ENCODE results near the gene SSC4D.
A peak's percentile ranks its signal among the peaks of the same experiment; 100 is the strongest.
"Not testable (repeated sequence)": the region's sequence is repeated elsewhere in the genome, so short reads cannot be mapped to it uniquely, and the experiment has no call there.

Gene SSC4D

DNA sequence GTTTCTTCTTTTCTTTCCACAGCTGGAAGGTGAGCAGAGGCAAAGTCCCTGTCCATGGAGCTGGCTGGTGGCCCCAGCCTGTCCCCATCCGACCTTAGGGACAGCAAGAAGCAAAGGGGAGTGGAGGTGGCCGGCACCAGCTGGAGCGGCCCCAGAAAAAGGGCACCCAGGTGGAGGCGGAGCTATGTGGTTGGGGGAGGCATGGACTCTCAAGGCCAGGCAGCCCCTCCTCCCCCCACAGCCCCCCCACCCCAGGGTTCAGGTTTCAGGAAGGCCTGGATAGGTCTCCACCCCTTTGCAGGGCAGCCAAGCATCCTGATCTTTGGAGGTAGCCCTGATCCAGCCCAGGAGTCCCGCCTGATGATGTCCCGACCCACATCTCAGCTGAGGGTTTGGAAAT, at the start of gene SSC4D:
Gene SSC4D, minus strand, starts transcription at position 161 of the 400 bp plus-strand sequence. CDS start 5,258 bp downstream, outside the sequence.
- TF ChIP-seq EZH2phosphoT487 (IDR thresholded peaks at IDR 0.05; ENCODE audit: borderline replicate concordance, low read length) (no peak), CTCF (IDR thresholded peaks at IDR 0.05; ENCODE audit: low read depth, low read length, poor library complexity, severe bottlenecking) (no peak)
- Histone ChIP-seq H3K79me2 (ENCODE audit: control insufficient read depth, low read length) (no peaks in the 10 kb centered on the region), H3K27ac (ENCODE audit: low read depth, low read length) (no peak within 1 kb of the TSS), H3K4me3 (ENCODE audit: low read length) (no peak within 1 kb of the TSS), H3K4me2 (ENCODE audit: low read length) (no peak within 1 kb of the TSS), H3F3A (ENCODE audit: control insufficient read depth, insufficient read depth) (no peaks in the 10 kb centered on the region), H3K4me1 (ENCODE audit: control insufficient read depth, low read length) (no peaks in the 10 kb centered on the region), H4K20me1 (ENCODE audit: control insufficient read depth, insufficient read depth, low read depth, low read length) (no peaks in the 10 kb centered on the region), H3K9me3 (ENCODE audit: control insufficient read depth, insufficient read depth, low read length) (no peaks in the 10 kb centered on the region), H3K27me3 (ENCODE audit: control insufficient read depth, low read length) (peaks cover 31% of the 10 kb centered on the region), H3K9me2 (replicated peaks; ENCODE audit: control insufficient read depth, low read length) (no peaks in the 10 kb centered on the region), H3K36me3 (ENCODE audit: control insufficient read depth, low read length) (no peaks in the 10 kb centered on the region)

GRCh38 chr7:76458504-76458903, 49.0 kb upstream of the SSC4D start:
- not testable (repeated sequence) for H4K20me1 ChIP-seq (ENCODE audit: control insufficient read depth, insufficient read depth, low read depth, low read length); H3K27me3 ChIP-seq (ENCODE audit: control insufficient read depth, low read length); H3K4me3 ChIP-seq (ENCODE audit: low read length); H3K9me3 ChIP-seq (ENCODE audit: control insufficient read depth, insufficient read depth, low read length); H3K36me3 ChIP-seq (ENCODE audit: control insufficient read depth, low read length); H3K4me2 ChIP-seq (ENCODE audit: low read length); H3K79me2 ChIP-seq (ENCODE audit: control insufficient read depth, low read length); H3K27ac ChIP-seq (ENCODE audit: low read depth, low read length); H3K4me1 ChIP-seq (ENCODE audit: control insufficient read depth, low read length); H3F3A ChIP-seq (ENCODE audit: control insufficient read depth, insufficient read depth); H3K9me2 ChIP-seq (replicated peaks; ENCODE audit: control insufficient read depth, low read length)

- not testable (repeated sequence) for H3K79me2 ChIP-seq (ENCODE audit: control insufficient read depth, low read length); H3F3A ChIP-seq (ENCODE audit: control insufficient read depth, insufficient read depth); H4K20me1 ChIP-seq (ENCODE audit: control insufficient read depth, insufficient read depth, low read depth, low read length); H3K4me3 ChIP-seq (ENCODE audit: low read length); H3K4me1 ChIP-seq (ENCODE audit: control insufficient read depth, low read length); H3K27me3 ChIP-seq (ENCODE audit: control insufficient read depth, low read length); H3K27ac ChIP-seq (ENCODE audit: low read depth, low read length); H3K9me2 ChIP-seq (replicated peaks; ENCODE audit: control insufficient read depth, low read length); H3K36me3 ChIP-seq (ENCODE audit: control insufficient read depth, low read length); H3K9me3 ChIP-seq (ENCODE audit: control insufficient read depth, insufficient read depth, low read length); H3K4me2 ChIP-seq (ENCODE audit: low read length)
These were observed 47.5 kb upstream of the SSC4D start for GRCh38 chr7:76457017-76457416.

- Histone ChIP-seq H3K4me2 (ENCODE audit: low read length) (peak overlapping the region; percentile 62), H3K27ac (ENCODE audit: low read depth, low read length) (peak overlapping the region; percentile 47), H3K4me3 (ENCODE audit: low read length) (peak overlapping the region; percentile 59)
- H3F3A ChIP-seq (ENCODE audit: control insufficient read depth, insufficient read depth); H3K36me3 ChIP-seq (ENCODE audit: control insufficient read depth, low read length); H3K9me2 ChIP-seq (replicated peaks; ENCODE audit: control insufficient read depth, low read length); H3K9me3 ChIP-seq (ENCODE audit: control insufficient read depth, insufficient read depth, low read length); H3K79me2 ChIP-seq (ENCODE audit: control insufficient read depth, low read length); H4K20me1 ChIP-seq (ENCODE audit: control insufficient read depth, insufficient read depth, low read depth, low read length); H3K27me3 ChIP-seq (ENCODE audit: control insufficient read depth, low read length); H3K4me1 ChIP-seq (ENCODE audit: control insufficient read depth, low read length): not testable (repeated sequence)
These were observed 36.1 kb upstream of the SSC4D start for GRCh38 chr7:76445577-76446008.

- H3K4me2 ChIP-seq (ENCODE audit: low read length); H3K4me3 ChIP-seq (ENCODE audit: low read length); H4K20me1 ChIP-seq (ENCODE audit: control insufficient read depth, insufficient read depth, low read depth, low read length); H3F3A ChIP-seq (ENCODE audit: control insufficient read depth, insufficient read depth); H3K36me3 ChIP-seq (ENCODE audit: control insufficient read depth, low read length); H3K4me1 ChIP-seq (ENCODE audit: control insufficient read depth, low read length); H3K9me2 ChIP-seq (replicated peaks; ENCODE audit: control insufficient read depth, low read length); H3K27me3 ChIP-seq (ENCODE audit: control insufficient read depth, low read length); H3K79me2 ChIP-seq (ENCODE audit: control insufficient read depth, low read length); H3K27ac ChIP-seq (ENCODE audit: low read depth, low read length); H3K9me3 ChIP-seq (ENCODE audit: control insufficient read depth, insufficient read depth, low read length): not testable (repeated sequence)
These were observed 34.3 kb upstream of the SSC4D start for GRCh38 chr7:76443846-76444245.

GRCh38 chr7:76442664-76443446, 33.4 kb upstream of the SSC4D start:
- not testable (repeated sequence) for H3K4me3 ChIP-seq (ENCODE audit: low read length); H4K20me1 ChIP-seq (ENCODE audit: control insufficient read depth, insufficient read depth, low read depth, low read length); H3K9me3 ChIP-seq (ENCODE audit: control insufficient read depth, insufficient read depth, low read length); H3K4me2 ChIP-seq (ENCODE audit: low read length); H3K36me3 ChIP-seq (ENCODE audit: control insufficient read depth, low read length); H3K27me3 ChIP-seq (ENCODE audit: control insufficient read depth, low read length); H3K9me2 ChIP-seq (replicated peaks; ENCODE audit: control insufficient read depth, low read length); H3K27ac ChIP-seq (ENCODE audit: low read depth, low read length); H3K79me2 ChIP-seq (ENCODE audit: control insufficient read depth, low read length); H3F3A ChIP-seq (ENCODE audit: control insufficient read depth, insufficient read depth); H3K4me1 ChIP-seq (ENCODE audit: control insufficient read depth, low read length)

- not testable (repeated sequence) for H3K79me2 ChIP-seq (ENCODE audit: control insufficient read depth, low read length); H4K20me1 ChIP-seq (ENCODE audit: control insufficient read depth, insufficient read depth, low read depth, low read length); H3K9me2 ChIP-seq (replicated peaks; ENCODE audit: control insufficient read depth, low read length); H3F3A ChIP-seq (ENCODE audit: control insufficient read depth, insufficient read depth); H3K4me3 ChIP-seq (ENCODE audit: low read length); H3K4me1 ChIP-seq (ENCODE audit: control insufficient read depth, low read length); H3K9me3 ChIP-seq (ENCODE audit: control insufficient read depth, insufficient read depth, low read length); H3K27me3 ChIP-seq (ENCODE audit: control insufficient read depth, low read length); H3K36me3 ChIP-seq (ENCODE audit: control insufficient read depth, low read length); H3K27ac ChIP-seq (ENCODE audit: low read depth, low read length); H3K4me2 ChIP-seq (ENCODE audit: low read length)
These were observed 32.3 kb upstream of the SSC4D start for GRCh38 chr7:76441792-76442191.

All from DOHH2 (cell line).